ENCODE measurements around the gene CSF1R. TPM values are rescaled to one million over a fixed set of nuclear protein-coding genes. Genes with fewer than 3 reads are reported as not detected.
A peak's percentile ranks its signal among the peaks of the same experiment; 100 is the strongest.

CSF1R gene
- total RNA-seq, 1 experiment from 2014 or later, result not detected

- H3K9me3 ChIP-seq (ENCODE audit: low read depth, low read length, poor library complexity, severe bottlenecking), result peaks cover 14% of the 10 kb centered on the region
- H3K36me3 ChIP-seq (ENCODE audit: insufficient read depth, low read length, poor library complexity, severe bottlenecking), result peaks cover 78% of the 10 kb centered on the region
- peaks cover 41% of the 10 kb centered on the region for H3K4me1 ChIP-seq (ENCODE audit: insufficient read depth, low read length, poor library complexity, severe bottlenecking)
- ChIA-PET POLR2A (ENCODE audit: low non-redundant PET) (interaction anchor here (0.6 kb wide), 1 partner anchor 154 kb away, joined by 12 read pairs; no protein-coding TSS in a partner anchor), CTCF (interaction anchor here (0.6 kb wide), 1 partner anchor 57 kb away, joined by 4 read pairs; no protein-coding TSS in a partner anchor)
- no peaks in the 10 kb centered on the region for H3K27me3 ChIP-seq (replicated peaks; ENCODE audit: insufficient read depth, low read depth, low read length, poor library complexity)
- H3K4me3 ChIP-seq (ENCODE audit: low read depth, low read length, poor library complexity, severe bottlenecking), result no peak overlapping the region
- peak overlapping the region; percentile 76 for H3K27ac ChIP-seq (ENCODE audit: low read depth, low read length, poor library complexity, severe bottlenecking)
- intact Hi-C loops (cut with micrococcal nuclease; ENCODE audit: unreplicated experiment), result no loop called here
- BruUV-seq (replicated peaks), result no TSS peak
- TF ChIP-seq CTCF (conservative IDR thresholded peaks at IDR 0.05; ENCODE audit: low read depth, low read length) (no peak), EZH2 (IDR thresholded peaks at IDR 0.05; ENCODE audit: borderline replicate concordance, low read depth, low read length, poor library complexity, severe bottlenecking) (no peak)
- DNase-seq (ENCODE audit: low spot score), result no peak
These were observed 66.1 kb downstream of the CSF1R start for GRCh38 chr5:150020249-150020648.

GRCh38 chr5:150017226-150018005, 68.9 kb downstream of the CSF1R start:
- TF ChIP-seq CTCF (conservative IDR thresholded peaks at IDR 0.05; ENCODE audit: low read depth, low read length), result no peak
- TF ChIP-seq EZH2 (IDR thresholded peaks at IDR 0.05; ENCODE audit: borderline replicate concordance, low read depth, low read length, poor library complexity, severe bottlenecking), result no peak
- no TSS peak for BruUV-seq (replicated peaks)
- peaks cover 16% of the 10 kb centered on the region for H3K9me3 ChIP-seq (ENCODE audit: low read depth, low read length, poor library complexity, severe bottlenecking)
- peaks cover 17% of the 10 kb centered on the region for H3K4me1 ChIP-seq (ENCODE audit: insufficient read depth, low read length, poor library complexity, severe bottlenecking)
- intact Hi-C loops (cut with micrococcal nuclease; ENCODE audit: unreplicated experiment), result no loop called here
- H3K4me3 ChIP-seq (ENCODE audit: low read depth, low read length, poor library complexity, severe bottlenecking), result no peak overlapping the region
- H3K27ac ChIP-seq (ENCODE audit: low read depth, low read length, poor library complexity, severe bottlenecking), result peak overlapping the region; percentile 1
- H3K27me3 ChIP-seq (replicated peaks; ENCODE audit: insufficient read depth, low read depth, low read length, poor library complexity), result no peaks in the 10 kb centered on the region
- no peak for DNase-seq (ENCODE audit: low spot score)
- CTCF ChIA-PET, result interaction anchor here (0.5 kb wide), 1 partner anchor 25 kb away, joined by 4 read pairs; no protein-coding TSS in a partner anchor
- peaks cover 83% of the 10 kb centered on the region for H3K36me3 ChIP-seq (ENCODE audit: insufficient read depth, low read length, poor library complexity, severe bottlenecking)
- POLR2A ChIA-PET (ENCODE audit: low non-redundant PET), result interaction anchor here (0.6 kb wide), 1 partner anchor 234 kb away, joined by 6 read pairs; no protein-coding TSS in a partner anchor

GRCh38 chr5:150016537-150016936, 69.8 kb downstream of the CSF1R start:
- H3K4me1 ChIP-seq (ENCODE audit: insufficient read depth, low read length, poor library complexity, severe bottlenecking), result peaks cover 10% of the 10 kb centered on the region
- CTCF ChIA-PET, result no interaction called here
- H3K9me3 ChIP-seq (ENCODE audit: low read depth, low read length, poor library complexity, severe bottlenecking), result peaks cover 16% of the 10 kb centered on the region
- intact Hi-C loops (cut with micrococcal nuclease; ENCODE audit: unreplicated experiment), result no loop called here
- H3K27ac ChIP-seq (ENCODE audit: low read depth, low read length, poor library complexity, severe bottlenecking), result peak overlapping the region; percentile 1
- no TSS peak for BruUV-seq (replicated peaks)
- no peak for DNase-seq (ENCODE audit: low spot score)
- TF ChIP-seq CTCF (conservative IDR thresholded peaks at IDR 0.05; ENCODE audit: low read depth, low read length), result no peak
- no peak for TF ChIP-seq EZH2 (IDR thresholded peaks at IDR 0.05; ENCODE audit: borderline replicate concordance, low read depth, low read length, poor library complexity, severe bottlenecking)
- H3K4me3 ChIP-seq (ENCODE audit: low read depth, low read length, poor library complexity, severe bottlenecking), result no peak overlapping the region
- H3K36me3 ChIP-seq (ENCODE audit: insufficient read depth, low read length, poor library complexity, severe bottlenecking), result peaks cover 88% of the 10 kb centered on the region
- H3K27me3 ChIP-seq (replicated peaks; ENCODE audit: insufficient read depth, low read depth, low read length, poor library complexity), result no peaks in the 10 kb centered on the region
- POLR2A ChIA-PET (ENCODE audit: low non-redundant PET), result no interaction called here
